ENCODE results near the gene DCAF11. TPM values are rescaled to one million over a fixed set of nuclear protein-coding genes. Genes with fewer than 3 reads are reported as not detected.
A peak's percentile ranks its signal among the peaks of the same experiment; 100 is the strongest.

Gene DCAF11
- total and polyA plus RNA-seq, 4 experiments from 2014 or later = 71.5 to 93.4 (median 75.4) TPM

DNA sequence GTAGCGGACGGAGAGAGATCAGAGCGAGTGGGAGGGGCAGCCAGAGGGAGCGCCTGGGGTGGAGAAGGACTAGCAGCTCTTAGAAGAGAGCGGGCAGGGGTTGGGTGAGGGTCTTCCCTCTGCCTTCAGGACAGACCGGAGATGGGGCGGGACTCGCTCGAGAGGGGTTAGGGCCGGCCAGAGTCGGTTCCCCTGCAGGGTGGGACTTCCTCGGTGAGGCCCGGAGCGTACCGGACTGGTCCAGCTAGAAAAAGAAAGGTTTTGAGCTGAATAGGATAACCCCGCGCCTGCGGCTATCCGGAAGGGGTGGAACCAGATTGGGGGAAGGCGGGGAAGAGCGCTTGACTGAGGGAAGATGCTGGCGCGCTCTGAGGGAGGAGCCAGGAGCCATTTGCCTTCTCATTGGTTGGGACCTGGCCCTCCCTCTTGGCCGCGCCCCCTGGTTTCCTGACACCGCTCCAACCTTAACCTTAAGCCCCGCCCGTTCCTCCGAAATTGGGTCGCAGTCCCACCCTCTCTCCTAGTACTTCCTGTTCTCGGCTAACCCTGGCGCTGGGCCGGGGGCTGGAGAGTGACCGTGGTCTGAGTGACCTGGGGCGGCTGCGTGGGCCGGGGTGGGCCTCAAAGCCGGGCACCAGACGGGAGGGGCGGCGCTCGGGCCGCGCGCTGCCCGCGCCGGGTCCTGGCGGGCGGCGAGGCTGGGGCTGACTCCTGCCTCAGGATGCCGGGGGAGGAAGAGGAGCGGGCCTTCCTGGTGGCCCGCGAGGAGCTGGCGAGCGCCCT, 32.6 kb downstream of the DCAF11 start, which contains the start of gene RNF31:
Gene RNF31, plus strand, starts transcription at position 521 of the 783 bp plus-strand sequence. Its CDS starts 201 bp downstream, at position 722.
- Mint-ChIP-seq H3K27me3 (no peaks in the 10 kb centered on the region), H3K4me1 (peaks cover 32 to 80% (median 54%) of the 10 kb centered on the region in 4 donors), H3K9me3 (no peaks in the 10 kb centered on the region), H3K27ac (peak within 1 kb of the TSS; percentile 95 to 99 (median 98)), H3K36me3 (peaks cover 31 to 64% of the 10 kb centered on the region in 2 donors), H3K4me3 (peak within 1 kb of the TSS; percentile 97 to 100 (median 98))
- intact Hi-C loops (cut with micrococcal nuclease) = loop anchor here (1.0 to 10.0 kb wide), 8 partner anchors 11 to 678 kb away; partner anchors contain the start of genes CHMP4A, DCAF11, IPO4 and IRF9
- Histone ChIP-seq H3K27ac (ENCODE audit: low read depth, low read length) (peak within 1 kb of the TSS; percentile 92), H3K36me3 (ENCODE audit: insufficient read depth, low read length) (peaks cover 59% of the 10 kb centered on the region), H3K9me3 (ENCODE audit: control insufficient read depth in 1 of 2, low read length in 2 of 2) (no peaks in the 10 kb centered on the region), H3K4me3 (ENCODE audit: low read length in 2 of 2) (peak within 1 kb of the TSS; percentile 85 to 99), H3K4me1 (ENCODE audit: insufficient read depth, low read length) (peaks cover 63% of the 10 kb centered on the region), H3K27me3 (ENCODE audit: insufficient read depth, low read length) (no peaks in the 10 kb centered on the region)
- ChIA-PET CTCF (ENCODE audit: partially characterized antibody) (interaction anchor here (0.9 to 8.5 kb wide), 14 partner anchors 8 to 284 kb away, joined by 3 to 110 read pairs (median 4); partner anchors contain the start of genes CIDEB, DCAF11, IPO4 and IRF9), POLR2A (ENCODE audit: partially characterized antibody) (interaction anchor here (0.6 to 9.5 kb wide), 31 partner anchors 10 to 1276 kb away, joined by 3 to 162 read pairs (median 5); partner anchors contain the start of genes ACIN1, C14orf119, CARMIL3 and CBLN3)
- DNase-seq = peak; percentile 95 to 99 (median 97)

DNA sequence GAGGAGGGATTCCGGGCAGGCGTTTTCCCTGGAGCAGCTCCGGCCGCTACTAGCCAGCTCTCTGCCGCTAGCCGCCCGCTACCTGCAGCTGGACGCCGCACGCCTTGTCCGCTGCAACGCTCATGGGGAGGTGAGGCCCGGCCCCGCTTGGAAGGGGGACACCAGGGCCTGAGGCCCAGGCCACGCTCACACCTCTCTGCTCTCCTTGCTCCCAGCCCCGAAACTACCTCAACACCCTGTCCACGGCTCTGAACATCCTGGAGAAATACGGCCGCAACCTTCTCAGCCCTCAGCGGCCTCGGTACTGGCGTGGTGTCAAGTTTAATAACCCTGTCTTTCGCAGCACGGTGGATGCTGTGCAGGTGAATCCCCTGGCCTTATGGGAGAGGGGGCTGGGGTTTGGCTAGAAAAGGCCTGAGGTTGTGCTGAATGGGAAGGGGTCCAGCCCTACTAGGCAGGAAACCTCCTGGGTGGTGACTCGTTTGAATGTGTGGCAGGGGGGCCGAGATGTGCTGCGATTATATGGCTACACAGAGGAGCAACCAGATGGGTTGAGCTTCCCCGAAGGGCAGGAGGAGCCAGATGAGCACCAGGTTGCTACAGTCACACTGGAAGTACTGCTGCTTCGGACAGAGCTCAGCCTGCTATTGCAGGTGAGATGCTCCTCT, 33.3 kb downstream of the DCAF11 start:
- Mint-ChIP-seq H3K27ac (peak overlapping the region; percentile 83 to 98 (median 90)), H3K4me1 (peaks cover 29 to 77% (median 50%) of the 10 kb centered on the region in 4 donors), H3K9me3 (no peaks in the 10 kb centered on the region), H3K4me3 (peak overlapping the region; percentile 91 to 99 (median 97)), H3K36me3 (peaks cover 31 to 66% of the 10 kb centered on the region in 2 donors), H3K27me3 (no peaks in the 10 kb centered on the region)
- Histone ChIP-seq H3K27ac (ENCODE audit: low read depth, low read length) (peak overlapping the region; percentile 92), H3K4me3 (ENCODE audit: low read length in 2 of 2) (peak overlapping the region; percentile 73 to 99), H3K4me1 (ENCODE audit: insufficient read depth, low read length) (peaks cover 56% of the 10 kb centered on the region), H3K27me3 (ENCODE audit: insufficient read depth, low read length) (no peaks in the 10 kb centered on the region), H3K36me3 (ENCODE audit: insufficient read depth, low read length) (peaks cover 56% of the 10 kb centered on the region), H3K9me3 (ENCODE audit: control insufficient read depth in 1 of 2, low read length in 2 of 2) (no peaks in the 10 kb centered on the region)
- no peak for DNase-seq
- CTCF ChIA-PET (ENCODE audit: partially characterized antibody) = interaction anchor here (0.9 to 8.5 kb wide), 6 partner anchors 12 to 186 kb away, joined by 3 to 110 read pairs (median 6); partner anchors contain the start of genes DCAF11, IPO4, IRF9 and NRL
- intact Hi-C loops (cut with micrococcal nuclease) = loop anchor here (1.0 to 10.0 kb wide), 8 partner anchors 12 to 679 kb away; partner anchors contain the start of genes CHMP4A, DCAF11, IPO4 and IRF9
- POLR2A ChIA-PET (ENCODE audit: partially characterized antibody) = interaction anchor here (1.1 to 9.5 kb wide), 19 partner anchors 11 to 283 kb away, joined by 3 to 162 read pairs (median 12); partner anchors contain the start of genes CBLN3, CHMP4A, DCAF11 and IPO4

DNA sequence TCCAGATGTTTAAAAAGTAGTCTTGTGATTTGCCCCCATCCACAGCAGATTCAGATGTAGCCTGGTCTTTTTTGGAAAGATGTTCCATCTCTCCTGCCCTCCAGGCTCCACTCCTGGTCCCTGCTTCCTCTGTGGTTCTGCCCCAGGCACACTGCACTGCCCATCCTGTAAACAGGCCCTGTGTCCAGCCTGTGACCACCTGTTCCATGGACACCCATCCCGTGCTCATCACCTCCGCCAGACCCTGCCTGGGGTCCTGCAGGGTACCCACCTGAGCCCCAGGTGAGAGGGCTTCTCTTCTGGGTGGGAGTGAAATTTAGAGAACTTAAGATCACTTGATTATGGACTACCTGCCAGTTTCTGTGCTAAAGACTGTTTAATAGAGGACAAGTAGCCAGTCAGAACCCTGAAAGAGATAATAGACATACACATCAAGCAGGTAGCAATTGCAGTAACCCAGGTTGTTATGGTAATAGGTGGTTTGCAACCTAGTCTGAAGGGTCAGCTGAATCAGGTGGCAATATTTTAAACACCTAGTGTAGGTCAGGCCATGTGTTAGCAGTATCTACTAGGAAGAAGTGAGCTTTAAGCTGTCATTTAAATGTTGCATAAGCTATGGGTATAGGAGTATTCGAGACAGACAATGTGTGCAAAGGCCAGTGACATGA, 34.9 kb downstream of the DCAF11 start:
- H3K27me3 Mint-ChIP-seq = no peaks in the 10 kb centered on the region
- peak overlapping the region; percentile 31 to 98 (median 92) for H3K4me3 Mint-ChIP-seq
- DNase-seq = no peak
- Histone ChIP-seq H3K27me3 (ENCODE audit: insufficient read depth, low read length) (no peaks in the 10 kb centered on the region), H3K9me3 (ENCODE audit: control insufficient read depth in 1 of 2, low read length in 2 of 2) (no peaks in the 10 kb centered on the region), H3K27ac (ENCODE audit: low read depth, low read length) (peak overlapping the region; percentile 10), H3K4me3 (ENCODE audit: low read length in 2 of 2) (no peak overlapping the region), H3K36me3 (ENCODE audit: insufficient read depth, low read length) (peaks cover 43% of the 10 kb centered on the region), H3K4me1 (ENCODE audit: insufficient read depth, low read length) (peaks cover 46% of the 10 kb centered on the region)
- ChIA-PET CTCF (ENCODE audit: partially characterized antibody) (interaction anchor here (0.7 to 8.5 kb wide), 5 partner anchors 8 to 45 kb away, joined by 3 to 110 read pairs (median 3); partner anchors contain the start of genes EMC9 and IRF9), POLR2A (ENCODE audit: partially characterized antibody) (interaction anchor here (0.8 to 9.5 kb wide), 9 partner anchors 8 to 47 kb away, joined by 3 to 162 read pairs (median 16); partner anchors contain the start of genes DCAF11, EMC9, IPO4 and IRF9)
- H3K36me3 Mint-ChIP-seq = peaks cover 27 to 58% of the 10 kb centered on the region in 2 donors
- H3K27ac Mint-ChIP-seq = peak overlapping the region in 2 of 7 donors; percentile 17 to 89
- intact Hi-C loops (cut with micrococcal nuclease) = loop anchor here (10.0 kb wide), 1 partner anchor 55 kb away; the partner anchor contains the start of gene PCK2
- H3K9me3 Mint-ChIP-seq = no peaks in the 10 kb centered on the region
- H3K4me1 Mint-ChIP-seq = peaks cover 26 to 61% (median 42%) of the 10 kb centered on the region in 4 donors

DNA sequence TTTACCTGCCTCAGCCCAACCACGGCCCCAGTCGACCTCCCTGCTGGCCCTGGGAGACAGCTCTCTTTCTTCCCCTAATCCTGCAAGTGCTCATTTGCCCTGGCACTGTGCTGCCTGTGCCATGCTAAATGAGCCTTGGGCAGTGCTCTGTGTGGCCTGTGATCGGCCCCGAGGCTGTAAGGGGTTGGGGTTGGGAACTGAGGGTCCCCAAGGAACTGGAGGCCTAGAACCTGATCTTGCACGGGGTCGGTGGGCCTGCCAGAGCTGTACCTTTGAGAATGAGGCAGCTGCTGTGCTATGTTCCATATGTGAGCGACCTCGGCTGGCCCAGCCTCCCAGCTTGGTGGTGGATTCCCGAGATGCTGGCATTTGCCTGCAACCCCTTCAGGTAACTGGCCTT, 35.5 kb downstream of the DCAF11 start:
- no peak for DNase-seq
- H3K4me1 ChIP-seq (ENCODE audit: insufficient read depth, low read length) = peaks cover 40% of the 10 kb centered on the region
- H3K36me3 ChIP-seq (ENCODE audit: insufficient read depth, low read length) = peaks cover 43% of the 10 kb centered on the region
- CTCF ChIA-PET (ENCODE audit: partially characterized antibody) = interaction anchor here (0.7 to 8.5 kb wide), 5 partner anchors 9 to 44 kb away, joined by 3 to 110 read pairs (median 3); partner anchors contain the start of genes EMC9, IRF9 and PSME1
- no peaks in the 10 kb centered on the region for H3K27me3 Mint-ChIP-seq
- POLR2A ChIA-PET (ENCODE audit: partially characterized antibody) = interaction anchor here (0.8 to 9.5 kb wide), 10 partner anchors 8 to 66 kb away, joined by 3 to 162 read pairs (median 5); partner anchors contain the start of genes DCAF11, EMC9, IPO4 and IRF9
- no peak overlapping the region for H3K27ac ChIP-seq (ENCODE audit: low read depth, low read length)
- H3K4me3 Mint-ChIP-seq = peak overlapping the region in 3 of 8 donors; percentile 20 to 58 (median 54)
- H3K4me1 Mint-ChIP-seq = peaks cover 26 to 55% (median 38%) of the 10 kb centered on the region in 4 donors
- H3K27me3 ChIP-seq (ENCODE audit: insufficient read depth, low read length) = no peaks in the 10 kb centered on the region
- no peak overlapping the region for H3K4me3 ChIP-seq (ENCODE audit: low read length in 2 of 2)
- H3K36me3 Mint-ChIP-seq = peaks cover 33 to 61% of the 10 kb centered on the region in 2 donors
- H3K9me3 Mint-ChIP-seq = no peaks in the 10 kb centered on the region
- H3K27ac Mint-ChIP-seq = peak overlapping the region in 1 of 7 donors; percentile 32
- no peaks in the 10 kb centered on the region for H3K9me3 ChIP-seq (ENCODE audit: control insufficient read depth in 1 of 2, low read length in 2 of 2)
- intact Hi-C loops (cut with micrococcal nuclease) = no loop called here

DNA sequence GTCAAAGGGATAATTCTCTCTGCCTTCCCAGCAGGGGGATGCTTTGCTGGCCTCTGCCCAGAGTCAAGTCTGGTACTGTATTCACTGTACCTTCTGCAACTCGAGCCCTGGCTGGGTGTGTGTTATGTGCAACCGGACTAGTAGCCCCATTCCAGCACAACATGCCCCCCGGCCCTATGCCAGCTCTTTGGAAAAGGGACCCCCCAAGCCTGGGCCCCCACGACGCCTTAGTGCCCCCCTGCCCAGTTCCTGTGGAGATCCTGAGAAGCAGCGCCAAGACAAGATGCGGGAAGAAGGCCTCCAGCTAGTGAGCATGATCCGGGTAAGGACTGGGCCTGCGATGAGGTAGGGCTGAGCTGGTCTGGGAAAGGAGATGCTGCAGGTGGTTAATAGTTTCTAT, 36.0 kb downstream of the DCAF11 start:
- peak overlapping the region in 6 of 7 donors; percentile 15 to 74 (median 40) for H3K27ac Mint-ChIP-seq
- H3K9me3 Mint-ChIP-seq = no peaks in the 10 kb centered on the region
- H3K4me3 ChIP-seq (ENCODE audit: low read length in 2 of 2) = no peak overlapping the region
- no peak for DNase-seq
- H3K9me3 ChIP-seq (ENCODE audit: control insufficient read depth in 1 of 2, low read length in 2 of 2) = no peaks in the 10 kb centered on the region
- ChIA-PET CTCF (ENCODE audit: partially characterized antibody) (interaction anchor here (1.0 to 8.5 kb wide), 5 partner anchors 10 to 44 kb away, joined by 3 to 110 read pairs (median 5); partner anchors contain the start of genes IRF9 and PSME1), POLR2A (ENCODE audit: partially characterized antibody) (interaction anchor here (0.5 to 9.5 kb wide), 10 partner anchors 8 to 66 kb away, joined by 4 to 162 read pairs (median 5); partner anchors contain the start of genes DCAF11, EMC9, IPO4 and IRF9)
- H3K36me3 Mint-ChIP-seq = peaks cover 36 to 63% of the 10 kb centered on the region in 2 donors
- H3K36me3 ChIP-seq (ENCODE audit: insufficient read depth, low read length) = peaks cover 43% of the 10 kb centered on the region
- H3K4me1 ChIP-seq (ENCODE audit: insufficient read depth, low read length) = peaks cover 35% of the 10 kb centered on the region
- H3K27me3 Mint-ChIP-seq = no peaks in the 10 kb centered on the region
- intact Hi-C loops (cut with micrococcal nuclease) = no loop called here
- H3K4me1 Mint-ChIP-seq = peaks cover 23 to 50% (median 34%) of the 10 kb centered on the region in 4 donors
- peak overlapping the region in 4 of 8 donors; percentile 20 to 58 (median 48) for H3K4me3 Mint-ChIP-seq
- no peak overlapping the region for H3K27ac ChIP-seq (ENCODE audit: low read depth, low read length)
- H3K27me3 ChIP-seq (ENCODE audit: insufficient read depth, low read length) = no peaks in the 10 kb centered on the region

DNA sequence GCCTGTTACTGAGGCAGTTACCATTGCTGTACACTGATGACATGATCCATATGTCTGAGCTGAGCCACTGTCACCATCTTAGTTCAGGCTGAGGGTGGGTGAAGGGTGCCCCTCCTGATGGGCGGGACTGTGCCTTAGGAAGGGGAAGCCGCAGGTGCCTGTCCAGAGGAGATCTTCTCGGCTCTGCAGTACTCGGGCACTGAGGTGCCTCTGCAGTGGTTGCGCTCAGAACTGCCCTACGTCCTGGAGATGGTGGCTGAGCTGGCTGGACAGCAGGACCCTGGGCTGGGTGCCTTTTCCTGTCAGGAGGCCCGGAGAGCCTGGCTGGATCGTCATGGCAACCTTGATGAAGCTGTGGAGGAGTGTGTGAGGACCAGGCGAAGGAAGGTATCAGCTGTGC, 36.4 kb downstream of the DCAF11 start:
- no peaks in the 10 kb centered on the region for H3K27me3 Mint-ChIP-seq
- H3K36me3 Mint-ChIP-seq = peaks cover 40 to 63% of the 10 kb centered on the region in 2 donors
- no peak for DNase-seq
- no peaks in the 10 kb centered on the region for H3K9me3 ChIP-seq (ENCODE audit: control insufficient read depth in 1 of 2, low read length in 2 of 2)
- H3K9me3 Mint-ChIP-seq = no peaks in the 10 kb centered on the region
- H3K27ac ChIP-seq (ENCODE audit: low read depth, low read length) = no peak overlapping the region
- no peaks in the 10 kb centered on the region for H3K27me3 ChIP-seq (ENCODE audit: insufficient read depth, low read length)
- peaks cover 19 to 46% (median 31%) of the 10 kb centered on the region in 4 donors for H3K4me1 Mint-ChIP-seq
- peaks cover 48% of the 10 kb centered on the region for H3K36me3 ChIP-seq (ENCODE audit: insufficient read depth, low read length)
- ChIA-PET POLR2A (ENCODE audit: partially characterized antibody) (interaction anchor here (0.5 to 9.5 kb wide), 10 partner anchors 8 to 65 kb away, joined by 4 to 162 read pairs (median 5); partner anchors contain the start of genes DCAF11, EMC9, IPO4 and IRF9), CTCF (ENCODE audit: partially characterized antibody) (interaction anchor here (1.3 to 8.5 kb wide), 3 partner anchors 9 to 42 kb away, joined by 5 to 110 read pairs (median 7); partner anchors contain the start of genes IRF9 and PSME1)
- intact Hi-C loops (cut with micrococcal nuclease) = no loop called here
- H3K4me3 ChIP-seq (ENCODE audit: low read length in 2 of 2) = no peak overlapping the region
- peak overlapping the region in 5 of 7 donors; percentile 15 to 74 (median 31) for H3K27ac Mint-ChIP-seq
- H3K4me1 ChIP-seq (ENCODE audit: insufficient read depth, low read length) = peaks cover 30% of the 10 kb centered on the region
- peak overlapping the region in 1 of 8 donors; percentile 52 for H3K4me3 Mint-ChIP-seq

Measured in CD4-positive, alpha-beta memory T cell (primary cell).